ENCODE data around the gene INSYN2B.

The INSYN2B gene

DNA sequence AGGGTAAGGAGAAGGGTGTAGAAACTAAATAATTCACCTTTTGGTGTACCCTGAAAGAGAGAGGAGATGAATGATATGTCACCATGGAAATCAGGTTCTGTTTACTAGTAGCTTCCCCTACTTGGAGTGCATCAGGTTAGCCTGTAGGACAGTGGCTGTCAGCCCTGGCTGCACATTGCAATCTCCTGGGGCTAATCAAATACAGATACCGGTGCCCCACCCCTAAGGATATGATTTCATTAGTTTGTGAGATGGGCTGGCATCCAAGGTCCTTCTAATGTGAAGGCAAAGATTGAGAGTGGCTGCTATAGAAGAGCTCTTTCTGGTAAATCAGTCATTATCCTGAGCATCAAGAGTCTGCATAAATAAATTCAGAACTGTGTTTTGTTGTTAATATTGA is 47.2 kb downstream of the INSYN2B start:
- DNase-seq (ENCODE audit: low read depth in 2 of 2): no peak

DNA sequence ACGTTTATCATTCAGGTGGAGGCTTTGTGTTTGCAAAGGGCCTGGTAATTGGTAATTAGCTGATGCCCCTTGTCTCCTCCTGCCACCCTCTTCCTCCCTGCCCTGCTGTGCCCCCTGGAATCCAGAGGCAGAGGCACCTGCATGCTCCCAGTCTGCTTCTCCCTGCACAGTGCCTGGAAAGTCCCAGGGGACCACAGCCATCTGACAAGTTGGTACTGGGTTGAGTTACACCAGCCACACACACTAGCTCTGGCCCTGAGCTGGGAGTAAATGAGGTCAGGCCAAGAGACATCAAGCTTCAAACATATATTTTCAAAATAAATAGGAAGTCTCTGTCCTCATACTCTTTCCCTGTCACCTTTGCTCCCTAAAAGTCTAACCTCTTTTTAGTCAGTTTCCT is 56.3 kb downstream of the INSYN2B start:
- no peak for DNase-seq (ENCODE audit: low read depth in 2 of 2)

DNA sequence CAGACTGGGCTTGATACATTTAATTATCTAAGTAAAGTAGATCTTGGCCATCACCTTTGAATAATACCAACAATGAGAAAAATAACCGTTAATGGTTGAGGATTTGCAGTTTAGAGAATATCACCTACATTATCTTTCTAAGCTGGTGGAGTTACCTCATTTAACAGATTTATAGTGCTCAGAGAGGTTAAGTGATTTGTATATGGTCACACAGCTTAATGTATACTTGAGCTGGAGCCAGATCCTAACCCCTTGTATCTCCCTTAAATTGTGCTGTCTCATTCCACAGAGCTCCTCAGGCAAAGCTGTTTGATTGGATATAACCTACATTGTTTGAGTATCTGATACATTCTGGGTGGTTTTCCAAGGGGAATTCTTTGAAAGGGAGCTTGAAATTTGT is 57.8 kb downstream of the INSYN2B start:
- no peak for DNase-seq (ENCODE audit: low read depth in 2 of 2)

DNA sequence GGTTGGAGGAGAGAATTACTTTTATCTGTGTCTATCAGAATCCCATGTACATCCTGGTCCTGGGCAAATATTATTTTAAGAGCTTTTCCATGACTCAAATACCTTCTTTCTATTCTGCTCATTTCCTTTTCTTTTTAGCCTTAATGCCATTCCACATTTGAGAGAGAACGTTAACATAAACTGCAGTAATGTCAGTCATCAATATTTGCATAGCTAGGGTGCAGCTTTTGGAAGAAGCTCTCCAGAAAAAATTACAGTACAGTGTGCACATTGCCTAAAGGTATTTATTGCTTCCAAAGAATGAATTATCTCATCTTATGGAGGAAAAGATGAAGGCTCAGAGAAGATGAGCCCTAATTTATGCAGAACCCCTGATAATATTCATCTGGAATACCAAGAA is 58.3 kb downstream of the INSYN2B start:
- no peak for DNase-seq (ENCODE audit: low read depth in 2 of 2)

DNA sequence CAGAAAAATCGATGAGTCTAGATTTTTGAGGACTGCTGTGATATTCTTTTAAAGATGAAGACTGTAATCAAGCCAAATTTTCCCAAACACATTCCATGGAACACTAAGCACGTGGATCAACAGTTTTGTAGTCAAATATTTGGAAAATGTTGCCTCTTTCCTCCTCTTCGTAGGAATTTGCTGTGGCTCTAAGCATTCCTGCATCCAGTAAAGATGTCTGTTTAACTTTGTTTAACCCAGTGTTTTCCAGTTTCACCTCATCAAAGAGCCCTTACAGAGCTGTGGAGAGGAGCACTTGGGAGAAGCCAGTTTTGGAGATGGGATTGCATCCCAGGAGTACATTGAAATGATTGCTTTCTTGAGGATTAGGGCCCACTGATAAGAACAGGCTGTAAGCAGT is 58.9 kb downstream of the INSYN2B start:
- no peak for DNase-seq (ENCODE audit: low read depth in 2 of 2)

DNA sequence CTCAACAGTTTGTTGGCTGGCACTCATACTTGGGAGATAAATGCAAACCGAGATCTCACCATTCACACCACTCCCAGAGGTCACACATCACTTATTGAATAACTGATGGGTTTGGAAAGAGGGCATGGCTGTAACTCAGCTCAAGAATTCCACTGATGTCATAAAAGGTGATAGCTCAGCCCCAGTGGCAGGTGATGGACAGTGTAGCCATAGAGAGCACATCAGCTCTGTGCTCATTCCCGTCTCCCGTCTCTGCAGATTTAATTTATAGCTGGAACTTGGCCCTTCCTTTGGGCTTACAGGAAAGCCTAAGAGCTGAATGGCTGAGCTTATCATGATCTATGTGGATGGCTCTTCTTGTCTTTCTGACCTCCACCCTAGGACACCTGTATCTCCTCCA is 59.8 kb downstream of the INSYN2B start:
- DNase-seq (ENCODE audit: low read depth in 2 of 2): no peak

DNA sequence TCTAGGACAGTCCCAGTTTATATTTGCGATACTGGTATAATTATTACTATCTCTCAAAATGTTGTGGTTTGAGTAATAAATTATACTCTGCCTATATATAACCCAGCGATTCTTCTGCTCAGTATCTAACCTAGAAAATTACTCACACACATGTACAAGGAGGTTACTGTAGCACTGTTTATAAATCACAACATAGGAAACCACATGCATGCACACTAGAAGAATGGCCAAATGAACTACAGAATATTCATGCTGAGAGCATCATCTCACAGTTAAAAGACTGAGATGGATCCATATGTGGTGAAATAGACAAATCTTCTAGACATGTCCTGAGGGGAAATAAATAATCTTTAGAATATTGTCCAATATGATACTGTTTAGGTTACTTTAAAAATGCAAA is 62.1 kb downstream of the INSYN2B start:
- no peak for DNase-seq (ENCODE audit: low read depth in 2 of 2)

DNA sequence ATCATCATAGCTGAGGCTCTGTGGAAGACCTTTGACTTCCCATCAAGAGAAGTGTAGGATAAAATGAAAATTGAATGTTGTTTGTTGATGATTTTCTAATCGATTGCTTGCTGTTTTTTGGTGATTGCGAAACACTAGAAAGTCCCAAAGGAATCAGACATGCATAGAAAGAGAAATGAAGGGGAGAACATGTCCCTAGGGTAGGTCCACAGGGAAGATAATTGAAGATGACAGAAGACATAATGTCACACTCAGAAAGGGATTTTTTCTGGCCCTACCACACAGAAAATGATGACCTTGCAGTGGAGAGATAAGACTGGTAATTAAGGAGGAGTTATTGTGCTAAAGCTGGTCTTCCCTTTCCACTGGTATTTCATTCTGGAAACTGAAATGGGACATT is 62.8 kb downstream of the INSYN2B start:
- DNase-seq (ENCODE audit: low read depth in 2 of 2): no peak

DNA sequence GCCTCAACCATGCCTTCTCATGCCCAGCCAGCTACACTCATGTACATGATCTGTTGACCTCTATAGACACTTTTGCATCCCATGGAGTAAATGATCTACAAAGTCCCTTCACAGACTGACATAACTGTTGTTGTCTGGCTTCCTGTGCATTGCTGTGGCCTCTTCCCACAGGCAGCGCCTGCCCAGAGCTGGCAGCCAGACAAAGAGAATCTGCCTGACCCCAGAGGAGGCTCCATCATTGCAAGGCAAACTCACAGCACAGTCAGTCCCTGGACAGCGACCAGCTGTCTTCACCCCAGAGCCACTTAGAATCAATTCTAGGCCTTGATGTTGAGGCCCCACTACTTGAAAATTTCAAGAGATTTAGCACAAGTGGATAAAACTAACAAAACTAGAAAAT is 65.5 kb downstream of the INSYN2B start:
- DNase-seq (ENCODE audit: low read depth in 2 of 2): no peak

DNA sequence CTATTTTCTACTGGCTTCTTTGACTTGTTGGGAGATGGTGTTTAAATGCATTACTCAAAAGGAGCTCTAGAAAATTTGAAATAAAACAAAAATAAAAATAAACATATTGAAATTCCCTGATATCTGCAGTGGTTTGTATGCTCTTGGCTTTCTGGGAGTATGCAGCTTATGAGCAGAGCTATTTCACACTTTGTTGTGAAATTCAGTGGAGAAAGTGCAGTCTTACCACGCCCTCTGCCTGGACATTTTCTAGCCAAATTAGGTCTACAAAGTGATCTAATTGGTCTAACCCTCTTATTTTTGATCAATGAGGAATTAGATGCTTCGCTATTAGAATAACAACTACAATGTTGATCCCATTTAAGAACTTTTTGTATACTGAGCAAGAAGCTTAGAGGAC is 66.8 kb downstream of the INSYN2B start:
- no peak for DNase-seq (ENCODE audit: low read depth in 2 of 2)

DNA sequence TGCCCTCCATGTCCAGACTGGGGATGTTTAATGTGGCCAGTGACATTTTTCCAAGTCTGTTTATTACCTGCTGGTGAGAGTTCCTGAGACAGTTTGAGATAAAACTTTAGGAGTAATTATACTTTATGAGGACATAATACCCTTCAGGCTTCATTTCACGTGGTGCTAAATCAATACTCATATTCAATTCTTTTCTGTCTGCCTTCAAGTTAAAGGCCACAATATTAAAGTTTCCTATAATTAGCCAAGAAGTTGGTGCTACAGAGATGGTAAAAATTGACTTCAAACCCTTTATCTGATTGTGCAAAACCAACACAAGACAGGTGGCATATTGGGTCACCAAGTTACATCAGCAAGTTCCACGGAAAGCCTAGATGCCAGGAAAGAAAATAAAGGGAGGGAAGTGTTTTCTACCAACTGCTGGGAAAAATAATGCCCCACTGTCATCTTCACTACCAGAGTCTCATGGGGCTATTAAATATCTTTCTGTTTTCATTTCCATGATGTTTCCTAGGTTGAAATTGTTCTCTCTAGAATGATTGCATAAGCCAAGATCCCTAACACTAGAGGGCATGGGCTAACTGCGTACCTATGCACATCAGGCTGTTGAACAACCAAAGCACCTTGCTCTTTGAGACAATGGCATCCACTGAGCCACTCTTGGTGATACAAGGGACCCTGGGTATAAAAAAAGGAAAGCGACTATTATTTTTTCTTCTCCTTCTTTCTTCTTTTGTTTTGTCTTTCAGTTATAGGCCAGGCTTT is 68.7 kb downstream of the INSYN2B start:
- no peak for DNase-seq (ENCODE audit: low read depth in 2 of 2)

DNA sequence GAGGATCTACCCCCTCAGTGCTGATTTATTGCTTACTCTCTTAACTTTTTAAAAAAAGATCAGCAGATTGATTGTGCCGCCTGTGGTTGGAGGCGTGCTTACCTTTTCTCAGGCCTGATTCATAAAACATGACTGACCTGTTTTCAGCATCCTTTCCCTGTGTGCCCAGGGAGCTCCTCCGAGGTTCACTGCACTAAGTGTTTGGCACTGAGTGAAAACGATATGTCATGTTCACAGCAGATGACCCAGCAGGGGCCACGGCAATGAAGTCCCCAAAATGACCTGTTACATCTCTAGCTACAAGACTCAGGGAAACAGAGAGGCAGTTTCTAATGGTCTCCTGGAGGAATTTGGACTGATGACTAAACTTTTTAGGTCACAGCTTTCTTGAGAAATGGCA is 69.9 kb downstream of the INSYN2B start:
- no peak for DNase-seq (ENCODE audit: low read depth in 2 of 2)

DNA sequence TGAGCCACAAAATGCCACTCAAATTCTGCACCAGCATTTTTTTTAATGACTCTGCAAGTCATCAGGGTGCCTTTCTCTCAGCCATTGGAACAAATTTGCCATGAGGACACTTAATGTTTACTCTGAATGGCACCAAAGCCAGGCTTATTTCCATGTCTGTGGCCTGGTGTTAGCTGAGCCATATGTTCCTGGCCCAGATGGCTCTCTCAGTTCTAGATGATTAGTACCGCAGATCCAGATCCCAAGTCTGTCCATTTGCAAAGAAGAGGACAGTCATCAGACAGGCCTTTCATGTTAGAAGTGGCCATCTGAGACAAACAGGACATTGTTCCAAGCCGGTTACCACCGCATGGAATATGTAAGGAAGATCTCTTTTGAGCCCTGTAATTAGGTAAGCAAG is 70.3 kb downstream of the INSYN2B start:
- no peak for DNase-seq (ENCODE audit: low read depth in 2 of 2)

DNA sequence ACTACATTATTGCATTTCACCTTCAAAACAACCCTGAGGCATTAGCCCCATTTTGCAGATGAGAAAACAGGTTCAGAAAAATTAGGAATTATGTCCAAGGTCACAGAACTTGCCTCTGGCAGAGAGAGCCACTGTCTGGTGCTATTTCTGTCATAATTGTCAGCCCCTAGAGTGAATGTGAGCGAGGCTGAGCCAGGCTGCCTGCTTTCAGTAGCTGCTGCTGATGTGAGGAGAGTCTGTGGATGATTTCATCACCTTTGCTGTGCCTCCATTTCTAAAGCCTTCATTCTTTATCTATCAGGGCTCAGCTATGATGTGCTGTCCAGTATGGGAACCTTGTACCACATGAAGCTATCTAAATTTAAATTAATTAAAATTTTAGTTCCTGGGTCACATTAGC is 71.4 kb downstream of the INSYN2B start:
- no peak for DNase-seq (ENCODE audit: low read depth in 2 of 2)

DNA sequence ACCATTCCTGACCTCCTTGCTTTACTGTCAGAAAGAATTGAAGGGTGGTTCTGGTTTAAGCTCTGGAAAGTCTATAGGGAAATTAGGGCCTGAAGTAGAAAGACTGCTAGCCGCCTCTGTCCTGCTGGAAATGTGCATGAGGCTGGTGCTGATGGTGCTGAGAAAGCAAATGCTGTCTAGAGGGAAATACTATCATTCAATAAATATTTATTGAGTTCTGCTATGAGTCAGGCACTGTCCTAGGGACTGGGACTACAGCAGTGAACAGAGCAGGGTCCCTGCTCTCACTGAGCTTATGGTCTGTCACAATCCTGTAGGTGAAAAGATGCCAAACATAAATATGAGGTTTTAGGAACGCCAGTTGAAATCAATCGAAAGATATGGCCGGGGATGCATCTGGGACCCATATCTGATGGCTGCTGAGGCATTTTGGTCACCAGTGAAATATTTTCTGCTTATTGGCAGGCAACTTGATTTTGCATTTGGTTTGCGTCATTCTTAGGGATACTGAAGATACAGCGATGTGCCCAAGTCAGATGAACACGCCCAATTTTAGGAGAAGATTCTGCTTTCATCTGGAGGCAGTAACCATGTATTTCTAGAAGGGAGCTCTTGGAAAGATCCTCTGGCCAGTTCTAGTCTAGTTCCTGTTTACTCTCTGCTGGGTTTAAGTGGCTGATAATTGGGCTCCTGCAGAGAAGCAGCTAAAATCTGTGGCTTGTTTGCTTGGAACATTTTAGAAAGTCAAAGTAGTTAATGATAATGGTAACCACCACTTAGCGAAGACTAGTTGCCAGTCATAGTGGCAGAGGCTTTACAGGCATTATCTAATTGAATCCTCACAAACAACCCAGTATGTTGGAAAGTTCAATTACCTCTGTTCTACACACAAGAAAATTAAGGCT is 73.3 kb downstream of the INSYN2B start:
- no peak for DNase-seq (ENCODE audit: low read depth in 2 of 2)

DNA sequence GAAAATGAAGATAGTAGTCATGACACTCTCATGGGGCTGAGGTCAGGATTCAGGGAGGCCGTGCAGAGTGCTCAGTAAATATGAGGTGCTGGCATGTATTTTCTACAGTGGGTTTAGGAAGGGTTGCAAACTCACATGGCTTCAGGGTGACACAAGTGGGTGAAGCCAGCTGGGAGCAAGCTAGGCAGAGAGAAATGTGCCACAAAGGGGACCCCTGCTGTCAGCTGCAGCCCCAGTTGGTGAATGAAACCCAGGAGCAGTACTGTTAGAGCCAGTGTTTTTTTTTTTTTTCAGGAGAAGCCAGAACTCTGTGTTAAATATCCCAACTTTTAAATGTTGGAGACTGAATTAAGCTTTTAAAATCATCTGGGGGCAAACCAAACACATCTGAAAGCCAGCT is 75.3 kb downstream of the INSYN2B start:
- DNase-seq (ENCODE audit: low read depth in 2 of 2): no peak

DNA sequence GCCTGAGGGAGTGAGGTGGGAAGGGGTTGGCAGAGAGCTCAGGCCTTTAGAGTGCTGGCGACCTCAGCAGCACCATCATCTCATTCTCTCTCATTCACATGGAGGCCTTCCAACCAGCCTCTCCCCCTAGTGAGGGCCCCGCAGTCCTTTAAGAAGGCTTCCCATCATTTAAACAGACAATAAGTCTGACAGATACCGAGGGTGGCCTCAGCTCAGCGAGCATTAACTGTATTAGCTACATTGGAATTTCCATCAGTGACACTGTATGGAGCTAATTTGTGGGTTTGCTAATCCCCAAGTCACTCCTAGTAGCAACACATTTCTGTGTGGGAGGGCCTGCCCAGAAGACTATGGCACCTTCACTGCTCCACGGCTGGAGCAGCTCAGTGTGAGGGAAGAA is 75.8 kb downstream of the INSYN2B start:
- no peak for DNase-seq (ENCODE audit: low read depth in 2 of 2)

DNA sequence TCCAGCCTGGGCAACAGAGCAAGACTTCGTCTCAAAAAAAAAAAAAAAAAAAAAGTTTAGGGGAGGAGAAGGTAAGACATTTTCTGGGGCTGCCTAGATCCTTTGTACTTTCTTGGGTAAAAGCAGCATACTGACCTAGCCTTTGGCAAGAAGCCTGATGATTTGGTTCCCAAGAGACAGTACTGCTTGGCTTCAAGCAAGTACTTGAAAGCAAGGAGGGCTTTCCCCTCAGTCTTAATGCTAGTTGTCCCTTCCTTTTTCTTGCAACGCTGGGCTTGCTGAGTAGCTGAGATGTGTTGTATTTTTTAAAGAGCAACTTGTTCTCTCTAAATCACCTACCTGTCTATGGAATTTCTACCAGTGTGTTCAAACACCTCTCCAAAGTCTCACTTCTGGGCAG is 76.2 kb downstream of the INSYN2B start:
- no peak for DNase-seq (ENCODE audit: low read depth in 2 of 2)

DNA sequence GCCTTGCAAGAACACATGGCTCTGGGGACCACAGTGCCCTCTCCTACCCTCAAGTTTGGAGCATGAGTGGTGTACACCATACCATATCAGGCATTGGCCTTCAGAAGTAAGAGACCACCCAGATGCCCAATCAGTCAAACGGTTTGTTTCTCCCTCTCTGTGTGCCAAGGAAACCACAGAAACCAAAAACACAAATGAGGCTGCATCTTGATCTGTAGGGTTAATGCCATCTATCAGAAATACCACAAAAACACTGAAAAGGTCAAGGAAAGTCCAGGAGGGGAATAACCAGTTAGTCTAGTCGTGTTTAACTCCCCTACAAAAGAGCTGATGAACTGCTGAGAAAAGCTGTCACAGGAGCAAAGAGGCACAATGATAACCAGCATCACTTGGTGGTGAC is 78.4 kb downstream of the INSYN2B start:
- DNase-seq (ENCODE audit: low read depth in 2 of 2): no peak

DNA sequence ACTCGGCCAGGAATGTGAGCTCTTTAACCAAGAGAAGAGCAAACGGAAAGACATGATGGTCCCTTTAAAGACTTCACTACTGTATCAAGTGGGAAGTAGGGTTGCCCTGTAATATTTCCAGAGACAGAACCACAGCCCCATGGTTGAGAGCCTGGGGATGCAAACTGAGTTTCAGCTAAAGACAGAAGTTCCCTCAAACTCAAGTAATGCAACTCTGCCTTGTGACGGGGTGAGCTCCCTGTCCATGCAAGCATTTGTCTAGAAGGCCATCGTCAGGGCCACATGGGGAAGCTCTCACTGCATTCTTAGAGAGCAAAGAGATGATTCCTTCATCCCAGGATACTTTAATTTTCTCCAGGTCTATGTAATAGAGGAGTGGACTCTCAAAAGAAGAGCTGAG is 82.8 kb downstream of the INSYN2B start:
- DNase-seq (ENCODE audit: low read depth in 2 of 2): no peak

DNA sequence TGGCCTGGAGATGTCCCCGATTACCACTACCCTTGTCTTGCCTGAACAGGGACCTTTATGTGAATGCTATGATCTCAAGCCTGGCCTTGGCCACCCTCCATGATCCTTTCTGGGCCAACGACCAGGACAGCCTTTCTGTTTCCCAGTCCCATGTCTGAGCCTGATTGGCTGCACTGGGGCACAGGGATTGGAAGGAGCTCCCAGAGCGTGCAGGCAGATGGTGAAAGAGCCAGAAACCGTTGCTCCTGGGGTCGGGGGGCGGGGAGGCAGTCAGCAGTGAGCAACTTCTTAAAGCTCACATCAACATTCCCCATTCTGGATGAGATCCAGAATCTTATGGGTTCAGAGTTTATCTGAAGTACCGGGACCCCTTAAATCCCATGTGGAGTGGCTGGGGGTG is 84.4 kb downstream of the INSYN2B start:
- no peak for DNase-seq (ENCODE audit: low read depth in 2 of 2)

DNA sequence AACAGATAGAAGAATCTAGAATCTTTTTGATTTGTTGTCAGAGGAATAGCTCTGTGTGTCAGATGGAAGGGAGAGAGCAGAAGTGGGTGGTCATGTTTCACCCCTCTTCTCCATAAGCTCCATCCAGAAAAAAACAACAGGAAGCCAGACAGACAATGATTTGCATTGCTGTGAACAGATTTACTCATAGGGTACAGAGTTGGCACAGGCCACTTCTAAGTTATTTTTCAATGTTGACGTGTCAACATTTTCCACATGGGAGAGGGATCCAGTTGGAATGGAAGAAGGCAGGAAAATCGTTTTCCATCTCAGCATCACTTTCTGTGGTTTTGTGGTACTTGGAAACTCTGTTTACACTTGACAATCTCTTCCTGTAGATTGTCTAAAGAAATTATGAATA is 86.7 kb downstream of the INSYN2B start:
- no peak for DNase-seq (ENCODE audit: low read depth in 2 of 2)

DNA sequence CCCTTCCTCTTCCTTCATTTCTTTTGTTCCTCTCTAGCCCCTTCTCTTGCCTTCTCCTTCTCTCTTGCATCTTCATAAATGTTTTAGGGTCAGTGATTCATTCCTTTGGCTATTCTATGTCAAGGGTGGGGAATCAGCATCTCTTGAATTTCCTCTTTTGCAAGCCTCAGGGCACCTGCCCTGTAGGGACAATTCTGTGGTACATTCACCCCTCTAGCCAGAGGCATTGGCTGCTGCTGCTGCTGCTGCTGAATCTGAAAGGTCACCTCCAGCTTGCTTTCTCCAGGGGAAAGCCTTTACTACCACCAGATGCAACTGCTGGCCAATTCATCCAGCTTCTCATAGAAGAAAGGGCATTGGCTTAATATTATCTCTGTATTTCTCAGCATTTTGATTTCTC is 87.3 kb downstream of the INSYN2B start:
- DNase-seq (ENCODE audit: low read depth in 2 of 2): no peak

Data from stimulated activated CD8-positive, alpha-beta memory T cell treated with anti-CD3 and anti-CD28 coated beads, Interleukin-15, amount 100 ng/mL, for 4 hours (primary cell).